Keratinocyte (primary cell): ENCODE results near the gene UQCC2. TPM values are rescaled to one million over a fixed set of nuclear protein-coding genes. Genes with fewer than 3 reads are reported as not detected.

Source experiments
- DNase-seq: peaks from one replicate; pipeline ENCODE4 v3.0.0-alpha.2; 2011; ENCODE audit warnings: low read depth, missing footprints, low spot score
- FAIRE-seq: peaks from 2 replicates; lab custom pipeline; 2011; peaks lifted over from hg19 to GRCh38; lab: Jason Lieb, UNC
- H2AFZ ChIP-seq: 2 replicates; pipeline ENCODE4 v1.6.0; 2012; ENCODE audit warnings: low read length, control low read depth, inconsistent platforms; ENCODE audit not compliant: control insufficient read depth
- H3K27ac ChIP-seq: 2 replicates; pipeline ENCODE4 v1.5.1; 2011; ENCODE audit warnings: low read length; ENCODE audit not compliant: control insufficient read depth, insufficient read depth
- H3K27me3 ChIP-seq: 3 replicates; pipeline ENCODE4 v1.6.0; 2011; ENCODE audit warnings: low read length; ENCODE audit not compliant: control insufficient read depth, insufficient read depth; ENCODE audit errors: extremely low read depth
- H3K36me3 ChIP-seq, 2 experiments: 2 replicates in 1 of 2; 3 replicates in 1 of 2; pipeline ENCODE4 v1.5.1; 2011; ENCODE audit warnings: low read length in 2 of 2, mild to moderate bottlenecking in 1 of 2; ENCODE audit not compliant: control insufficient read depth in 2 of 2, insufficient read depth in 2 of 2; ENCODE audit errors: extremely low read depth in 1 of 2
- H3K4me1 ChIP-seq: 3 replicates; pipeline ENCODE4 v1.5.1; 2011; ENCODE audit warnings: low read length; ENCODE audit not compliant: control insufficient read depth, insufficient read depth; ENCODE audit errors: extremely low read depth
- H3K4me2 ChIP-seq: 3 replicates; pipeline ENCODE4 v1.6.0; 2011; ENCODE audit warnings: low read depth, low read length; ENCODE audit not compliant: control insufficient read depth, insufficient read depth; ENCODE audit errors: extremely low read depth
- H3K4me3 ChIP-seq, 3 experiments: fragments of 200-600 bp in 1 of 3; sonication (generic) in 1 of 3; 2 replicates in 2 of 3; 3 replicates in 1 of 3; pipeline ENCODE4 v1.5.1; 2011 to 2016; ENCODE audit warnings: low read length in 3 of 3, mild to moderate bottlenecking in 3 of 3, control low read depth in 2 of 3, inconsistent platforms in 1 of 3, low read depth in 1 of 3, mixed read lengths in 1 of 3, mixed run types in 1 of 3, moderate library complexity in 1 of 3; ENCODE audit not compliant: control insufficient read depth in 2 of 3, insufficient read depth in 2 of 3; ENCODE audit errors: extremely low read depth in 1 of 3
- H3K79me2 ChIP-seq: 2 replicates; pipeline ENCODE4 v1.6.0; 2012; ENCODE audit warnings: low read length; ENCODE audit not compliant: control insufficient read depth, insufficient read depth
- H3K9ac ChIP-seq: 3 replicates; pipeline ENCODE4 v1.6.0; 2011; ENCODE audit warnings: low read length; ENCODE audit not compliant: control insufficient read depth, insufficient read depth; ENCODE audit errors: extremely low read depth
- H3K9me1 ChIP-seq: 3 replicates; pipeline ENCODE4 v1.6.0; 2011; ENCODE audit warnings: low read length; ENCODE audit not compliant: control insufficient read depth, insufficient read depth; ENCODE audit errors: extremely low read depth
- H3K9me3 ChIP-seq: 2 replicates; pipeline ENCODE4 v1.5.1; 2012; ENCODE audit warnings: low read depth, low read length; ENCODE audit not compliant: control insufficient read depth
- H4K20me1 ChIP-seq: 3 replicates; pipeline ENCODE4 v1.6.0; 2011; ENCODE audit warnings: low read length; ENCODE audit not compliant: control insufficient read depth, insufficient read depth; ENCODE audit errors: extremely low read depth
- EZH2 ChIP-seq: IDR thresholded peaks from one replicate; pipeline ENCODE4 v1.6.1; 2012; ENCODE audit warnings: inconsistent platforms, mild to moderate bottlenecking, low read length, moderate library complexity
- dilution Hi-C: fragments of 300-500 bp; cut with MboI; formaldehyde crosslinking; loops from one replicate; pipeline ENCODE4 v1.7.0; 2020; ENCODE audit warnings: low sequenced_read_pairs; ENCODE audit not compliant: extremely low pct_ligation_motif_present
- polyA plus RNA-seq, 5 experiments: library from polyadenylated mRNA; depleted of rRNA in 3 of 5; stranded (reverse) in 3 of 5; stranded (forward) in 1 of 5; unstranded in 1 of 5; fragments of >200 nt; gene quantifications; 1 replicate in 1 of 5; 2 replicates in 3 of 5; 3 replicates in 1 of 5; pipeline versions ENCODE4 v1.2.1 to v1.2.3, GENCODE V29; 2011 to 2012; ENCODE audit warnings: missing spikeins in 2 of 5, low read depth in 1 of 5, low replicate concordance in 1 of 5
- TF ChIP-seq, protein P1 (sequence below), 3 experiments: IDR thresholded peaks in 1 of 3; conservative IDR thresholded peaks in 1 of 3; optimal IDR thresholded peaks in 1 of 3; 2 replicates in 2 of 3; 3 replicates in 1 of 3; pipeline versions ENCODE3 to v1.5.1; 2011; ENCODE audit warnings: low read length in 3 of 3, mild to moderate bottlenecking in 3 of 3, moderate library complexity in 2 of 3, control low read depth in 1 of 3, inconsistent platforms in 1 of 3; ENCODE audit not compliant: insufficient read depth in 2 of 3; ENCODE audit errors: extremely low read depth in 1 of 3

UQCC2 gene
- polyA plus RNA-seq, 1 donor (not counting 4 experiments of a cell fraction or from before 2014, with no cell fraction given), result 76.7 TPM

DNA sequence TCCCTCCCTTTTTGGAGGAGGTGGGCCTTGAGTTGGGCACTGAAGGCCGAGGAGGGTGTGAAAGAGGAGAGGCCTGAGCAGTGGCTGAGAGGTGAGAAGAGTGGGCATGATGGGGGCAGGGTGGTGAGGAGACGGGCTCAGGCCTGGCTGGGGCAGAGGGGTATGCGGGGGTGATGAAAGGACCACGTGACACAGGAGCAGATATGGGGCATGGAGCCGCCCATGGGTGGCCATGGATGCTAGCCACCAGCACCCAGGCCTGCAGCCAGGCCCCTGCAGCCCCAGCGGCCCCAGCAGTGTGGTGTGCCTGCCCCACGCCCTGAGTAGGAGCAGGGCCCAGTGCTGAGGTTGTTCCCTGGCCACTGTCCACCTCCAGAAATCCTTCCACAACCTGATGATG, 26.5 kb downstream of the UQCC2 start:
- Histone ChIP-seq H3K4me3 (no peak overlapping the region), H3K36me3 (peaks cover 51 to 58% of the 10 kb centered on the region in 2 experiments), H4K20me1 (no peaks in the 10 kb centered on the region), H3K9me3 (no peaks in the 10 kb centered on the region), H3K79me2 (no peaks in the 10 kb centered on the region), H3K4me1 (no peaks in the 10 kb centered on the region), H3K9me1 (no peaks in the 10 kb centered on the region), H3K27me3 (no peaks in the 10 kb centered on the region), H2AFZ (no peak overlapping the region), H3K27ac (no peak overlapping the region), H3K9ac (no peak overlapping the region), H3K4me2 (no peak overlapping the region)
- no peak for DNase-seq
- dilution Hi-C loops, result no loop called here
- TF ChIP-seq, protein P1, sequence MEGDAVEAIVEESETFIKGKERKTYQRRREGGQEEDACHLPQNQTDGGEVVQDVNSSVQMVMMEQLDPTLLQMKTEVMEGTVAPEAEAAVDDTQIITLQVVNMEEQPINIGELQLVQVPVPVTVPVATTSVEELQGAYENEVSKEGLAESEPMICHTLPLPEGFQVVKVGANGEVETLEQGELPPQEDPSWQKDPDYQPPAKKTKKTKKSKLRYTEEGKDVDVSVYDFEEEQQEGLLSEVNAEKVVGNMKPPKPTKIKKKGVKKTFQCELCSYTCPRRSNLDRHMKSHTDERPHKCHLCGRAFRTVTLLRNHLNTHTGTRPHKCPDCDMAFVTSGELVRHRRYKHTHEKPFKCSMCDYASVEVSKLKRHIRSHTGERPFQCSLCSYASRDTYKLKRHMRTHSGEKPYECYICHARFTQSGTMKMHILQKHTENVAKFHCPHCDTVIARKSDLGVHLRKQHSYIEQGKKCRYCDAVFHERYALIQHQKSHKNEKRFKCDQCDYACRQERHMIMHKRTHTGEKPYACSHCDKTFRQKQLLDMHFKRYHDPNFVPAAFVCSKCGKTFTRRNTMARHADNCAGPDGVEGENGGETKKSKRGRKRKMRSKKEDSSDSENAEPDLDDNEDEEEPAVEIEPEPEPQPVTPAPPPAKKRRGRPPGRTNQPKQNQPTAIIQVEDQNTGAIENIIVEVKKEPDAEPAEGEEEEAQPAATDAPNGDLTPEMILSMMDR (optimal IDR thresholded peaks at IDR 0.05 in 1 of 3, IDR thresholded peaks at IDR 0.05 in 1 of 3, conservative IDR thresholded peaks at IDR 0.05 in 1 of 3; ENCODE audit: extremely low read depth in 1 of 3, insufficient read depth in 2 of 3, low read length in 3 of 3), result no peak
- no peak for TF ChIP-seq EZH2
- no peak for FAIRE-seq

DNA sequence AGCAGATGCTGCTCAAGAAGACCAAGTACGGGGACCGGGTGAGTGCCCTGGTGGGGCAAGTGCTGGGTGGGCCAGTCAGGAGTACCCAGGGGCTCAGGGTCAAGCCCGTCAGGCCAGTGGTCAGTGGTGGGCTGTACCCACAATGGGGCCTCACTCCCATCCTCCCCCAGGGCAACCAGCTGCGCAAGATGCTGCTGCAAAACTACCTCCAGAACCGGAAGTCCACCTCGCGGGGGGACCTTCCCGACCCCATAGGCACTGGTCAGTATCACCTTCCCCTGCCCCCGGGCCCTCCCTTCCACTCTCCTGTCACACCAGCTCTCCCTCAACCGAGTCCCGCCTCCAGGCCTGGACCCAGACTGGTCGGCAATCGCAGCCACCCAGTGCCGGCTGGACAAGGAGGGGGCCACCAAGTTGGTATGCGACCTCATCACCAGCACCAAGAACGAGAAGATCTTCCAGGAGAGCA, 27.0 kb downstream of the UQCC2 start:
- no peak for DNase-seq
- no peak overlapping the region for H3K4me2 ChIP-seq
- H3K4me3 ChIP-seq, result no peak overlapping the region
- no peaks in the 10 kb centered on the region for H3K9me3 ChIP-seq
- TF ChIP-seq, protein P1 (optimal IDR thresholded peaks at IDR 0.05 in 1 of 3, IDR thresholded peaks at IDR 0.05 in 1 of 3, conservative IDR thresholded peaks at IDR 0.05 in 1 of 3; ENCODE audit: extremely low read depth in 1 of 3, insufficient read depth in 2 of 3, low read length in 3 of 3), result no peak
- no peak for TF ChIP-seq EZH2
- no peaks in the 10 kb centered on the region for H4K20me1 ChIP-seq
- H3K79me2 ChIP-seq, result no peaks in the 10 kb centered on the region
- no peak overlapping the region for H3K9ac ChIP-seq
- no peaks in the 10 kb centered on the region for H3K9me1 ChIP-seq
- no peaks in the 10 kb centered on the region for H3K27me3 ChIP-seq
- no peak overlapping the region for H3K27ac ChIP-seq
- FAIRE-seq, result no peak
- dilution Hi-C loops, result no loop called here
- peaks cover 50 to 59% of the 10 kb centered on the region in 2 experiments for H3K36me3 ChIP-seq
- no peak overlapping the region for H2AFZ ChIP-seq
- H3K4me1 ChIP-seq, result no peaks in the 10 kb centered on the region
